Testis (tissue), 3 donors: ENCODE measurements around the gene PTPRU. TPM values are rescaled to one million over a fixed set of nuclear protein-coding genes. Genes with fewer than 3 reads are reported as not detected.
"Not testable (repeated sequence)": the region's sequence is repeated elsewhere in the genome, so short reads cannot be mapped to it uniquely, and the experiment has no call there.

Experiments used
- DNase-seq: peaks from one replicate; pipeline ENCODE4 v3.0.0-alpha.2; 2019
- H3K27ac ChIP-seq, 2 donors: fragments of 200-600 bp; sonication (generic); one replicate each; pipeline ENCODE4 v1.5.1; 2019
- H3K27me3 ChIP-seq: fragments of 200-600 bp; sonication (generic); one replicate; pipeline ENCODE4 v1.5.1; 2019
- H3K36me3 ChIP-seq: fragments of 200-600 bp; sonication (generic); one replicate; pipeline ENCODE4 v1.5.1; 2017; ENCODE audit warnings: low read depth; ENCODE audit errors: missing control alignments
- H3K4me1 ChIP-seq: fragments of 200-600 bp; sonication (generic); one replicate; pipeline ENCODE4 v1.5.1; 2019
- H3K4me3 ChIP-seq, 2 donors: fragments of 200-600 bp; sonication (generic); one replicate each; pipeline ENCODE4 v1.5.1; 2017 to 2019
- H3K9me3 ChIP-seq: fragments of 200-600 bp; sonication (generic); one replicate; pipeline ENCODE4 v1.5.1; 2017
- CTCF ChIP-seq, 3 experiments: fragments of 450-650 bp in 2 of 3; fragments of 200-600 bp in 1 of 3; sonication (generic) in 1 of 3; IDR thresholded peaks; one replicate each; pipeline ENCODE4 v1.5.1; 2016 to 2019; ENCODE audit warnings: antibody characterized with exemption in 3 of 3, mild to moderate bottlenecking in 2 of 3, moderate library complexity in 1 of 3
- POLR2A ChIP-seq: fragments of 450-650 bp; IDR thresholded peaks from one replicate; pipeline ENCODE4 v1.6.1; 2017; ENCODE audit warnings: antibody characterized with exemption, mild to moderate bottlenecking, moderate library complexity
- WGBS, 2 donors: methylation state at CpG; one replicate each; pipeline ENCODE4 v1.1.5; 2018; 5-methylcytosine and 5-hydroxymethylcytosine counted together
- intact Hi-C: fragments of 100-400 bp; cut with DNase I; formaldehyde crosslinking; loops from one replicate; pipeline ENCODE4 v1.15.1; 2023; ENCODE audit warnings: low total_unique reads
- polyA plus RNA-seq: library from polyadenylated mRNA; stranded (reverse); fragments of 350-450 nt; fragmentation: Illumina TruSeq; extraction: RNeasy Lipid Tissue Mini Kit (QIAGEN cat#74804); gene quantifications from one replicate; pipeline ENCODE4 v1.2.3, GENCODE V29; 2014; ENCODE audit warnings: low read depth, low replicate concordance; ENCODE audit not compliant: insufficient read depth
- total RNA-seq, 2 donors: library from RNA; depleted of rRNA; stranded (reverse); fragments of >200 nt; gene quantifications; one replicate each; pipeline ENCODE4 v1.2.3, GENCODE V29; 2016

Gene PTPRU
- total and polyA plus RNA-seq, 3 donors from 2014 or later = 13.3 to 39.1 (median 21.7) TPM

GRCh38 chr1:29309621-29310020, 73.3 kb downstream of the PTPRU start:
- Histone ChIP-seq H3K4me1 (no peaks in the 10 kb centered on the region), H3K27me3 (no peaks in the 10 kb centered on the region), H3K4me3 (no peak overlapping the region), H3K27ac (no peak overlapping the region), H3K9me3 (no peaks in the 10 kb centered on the region), H3K36me3 (no peaks in the 10 kb centered on the region)
- intact Hi-C loops = no loop called here
- TF ChIP-seq CTCF (IDR thresholded peaks at IDR 0.05) (no peak), POLR2A (no peak)
- no peak for DNase-seq
- WGBS, 2 donors = 90 to 95% methylated on average over 5 of the region's 5 CpGs

DNA sequence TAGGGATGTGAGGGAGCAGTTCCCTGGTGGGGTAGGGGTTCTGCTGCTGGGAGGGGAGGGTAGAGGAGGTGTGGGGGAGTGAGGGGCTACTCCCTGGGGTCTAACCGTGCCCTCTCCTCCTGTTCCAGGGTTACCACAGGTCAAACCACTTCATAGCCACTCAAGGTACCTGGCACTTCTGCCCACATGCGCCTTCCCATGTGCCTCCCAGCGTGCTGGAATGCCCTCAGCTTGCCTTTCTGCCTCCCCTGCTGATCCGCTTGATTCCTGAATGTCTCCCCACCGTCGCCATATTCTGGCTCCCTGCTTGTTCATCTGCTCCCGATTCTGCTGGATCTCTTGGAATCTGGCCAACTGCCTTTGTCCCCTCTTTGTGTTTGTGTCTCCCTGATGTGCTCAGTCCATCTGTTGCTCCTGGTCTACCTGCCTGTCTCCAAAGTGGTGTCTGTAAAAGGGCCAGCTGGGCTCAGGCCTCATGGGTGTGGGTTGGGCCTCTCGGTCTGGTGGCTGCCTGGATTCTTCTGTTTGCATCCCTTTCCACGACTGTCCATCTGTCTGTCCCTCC, 74.4 kb downstream of the PTPRU start:
- no peak for TF ChIP-seq POLR2A
- TF ChIP-seq CTCF (IDR thresholded peaks at IDR 0.05) = no peak
- Histone ChIP-seq H3K36me3 (no peaks in the 10 kb centered on the region), H3K27me3 (no peaks in the 10 kb centered on the region), H3K4me1 (no peaks in the 10 kb centered on the region), H3K4me3 (no peak overlapping the region), H3K27ac (no peak overlapping the region), H3K9me3 (no peaks in the 10 kb centered on the region)
- DNase-seq = no peak
- 92 to 93% methylated on average over 7 to 9 of the region's 9 CpGs for WGBS, 2 donors
- intact Hi-C loops = no loop called here

DNA sequence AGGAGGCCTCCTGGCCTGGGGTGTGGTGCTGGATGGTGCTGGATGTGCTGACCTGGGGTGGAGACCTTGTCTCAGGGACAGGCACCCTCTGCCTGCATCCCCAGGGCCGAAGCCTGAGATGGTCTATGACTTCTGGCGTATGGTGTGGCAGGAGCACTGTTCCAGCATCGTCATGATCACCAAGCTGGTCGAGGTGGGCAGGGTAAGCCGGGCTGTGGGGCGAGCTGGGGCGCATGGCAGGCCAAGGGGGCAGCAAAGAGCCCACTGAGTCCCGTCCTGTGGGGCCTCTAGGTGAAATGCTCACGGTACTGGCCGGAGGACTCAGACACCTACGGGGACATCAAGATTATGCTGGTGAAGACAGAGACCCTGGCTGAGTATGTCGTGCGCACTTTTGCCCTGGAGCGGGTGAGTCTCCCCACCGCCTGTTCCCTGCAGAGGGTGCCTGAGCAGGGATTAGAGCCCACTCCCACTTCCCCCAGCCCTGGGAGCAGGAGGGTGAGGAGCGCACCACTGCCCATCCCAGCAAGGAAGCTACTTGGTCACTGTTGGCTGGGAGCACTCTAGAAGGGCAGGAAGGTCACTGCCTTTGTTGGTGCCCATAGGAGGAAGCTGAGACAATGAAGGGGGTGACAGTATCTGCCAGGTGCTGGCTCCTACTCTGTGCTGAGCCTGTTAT, 75.2 kb downstream of the PTPRU start:
- H3K27ac ChIP-seq = no peak overlapping the region
- 91 to 94% methylated on average over 8 to 16 of the region's 16 CpGs for WGBS, 2 donors
- H3K27me3 ChIP-seq = no peaks in the 10 kb centered on the region
- no peaks in the 10 kb centered on the region for H3K4me1 ChIP-seq
- H3K4me3 ChIP-seq = no peak overlapping the region
- intact Hi-C loops = no loop called here
- no peaks in the 10 kb centered on the region for H3K9me3 ChIP-seq
- DNase-seq = no peak
- H3K36me3 ChIP-seq = no peaks in the 10 kb centered on the region
- TF ChIP-seq CTCF (IDR thresholded peaks at IDR 0.05) = no peak
- no peak for TF ChIP-seq POLR2A

GRCh38 chr1:29312469-29313461, 76.4 kb downstream of the PTPRU start:
- H3K27ac ChIP-seq = no peak overlapping the region
- no peaks in the 10 kb centered on the region for H3K4me1 ChIP-seq
- no peaks in the 10 kb centered on the region for H3K9me3 ChIP-seq
- intact Hi-C loops = no loop called here
- TF ChIP-seq CTCF (IDR thresholded peaks at IDR 0.05) = no peak
- no peak for TF ChIP-seq POLR2A
- no peaks in the 10 kb centered on the region for H3K36me3 ChIP-seq
- no peak overlapping the region for H3K4me3 ChIP-seq
- WGBS, 2 donors = 90 to 96% methylated on average over 15 to 24 of the region's 24 CpGs
- no peak for DNase-seq
- H3K27me3 ChIP-seq = no peaks in the 10 kb centered on the region

- H3K27me3 ChIP-seq, H3K9me3 ChIP-seq, H3K4me1 ChIP-seq, DNase-seq, intact Hi-C loops, H3K27ac ChIP-seq, H3K36me3 ChIP-seq, H3K4me3 ChIP-seq: not testable (repeated sequence)
- WGBS, 2 donors = 85 to 86% methylated on average over 8 of the region's 8 CpGs
These were observed 78.4 kb downstream of the PTPRU start for GRCh38 chr1:29314685-29315084.
